Neural progenitor cell (in vitro differentiated cells): Measurements from ENCODE around the gene STAT4.

ENCODE experiments used
- CTCF ChIP-seq: fragments of 200-600 bp; sonication (generic); IDR thresholded peaks from 2 replicates; pipeline ENCODE4 v1.5.1; 2017; ENCODE audit warnings: antibody characterized with exemption, mild to moderate bottlenecking
- EZH2 ChIP-seq: fragments of 200-600 bp; sonication (generic); IDR thresholded peaks from 2 replicates; pipeline ENCODE4 v1.6.1; 2017; ENCODE audit warnings: antibody characterized with exemption, mild to moderate bottlenecking, moderate library complexity

GRCh38 chr2:191023235-191023679 is 127.5 kb downstream of the STAT4 start:
- no peak for TF ChIP-seq EZH2
- no peak for TF ChIP-seq CTCF
